Activated T-cell treated with anti-CD3 and anti-CD28 coated beads, Interleukin-2, amount 50 U/mL, for 24 hours (primary cell): ENCODE measurements around the gene RGS7.
"Not testable (repeated sequence)": the region's sequence is repeated elsewhere in the genome, so short reads cannot be mapped to it uniquely, and the experiment has no call there.

ENCODE experiments used
- DNase-seq: peaks from one replicate; pipeline ENCODE4 v3.0.0-alpha.2; 2020
- H3K27ac Mint-ChIP-seq: 2 replicates; pipeline ENCODE4 v1.8.0; 2020; ENCODE audit warnings: mild to moderate bottlenecking, mixed read lengths
- H3K27me3 Mint-ChIP-seq: 2 replicates; pipeline ENCODE4 v1.8.0; 2020; ENCODE audit warnings: mixed read lengths
- H3K36me3 Mint-ChIP-seq: 2 replicates; pipeline ENCODE4 v1.8.0; 2020; ENCODE audit warnings: low read depth, mixed read lengths
- H3K4me1 Mint-ChIP-seq: 2 replicates; pipeline ENCODE4 v1.8.0; 2020; ENCODE audit warnings: low read depth, mixed read lengths
- H3K4me3 Mint-ChIP-seq: 2 replicates; pipeline ENCODE4 v1.8.0; 2020; ENCODE audit warnings: mild to moderate bottlenecking, moderate library complexity, mixed read lengths
- H3K9me3 Mint-ChIP-seq: 2 replicates; pipeline ENCODE4 v1.8.0; 2020; ENCODE audit warnings: mixed read lengths

RGS7 gene

DNA sequence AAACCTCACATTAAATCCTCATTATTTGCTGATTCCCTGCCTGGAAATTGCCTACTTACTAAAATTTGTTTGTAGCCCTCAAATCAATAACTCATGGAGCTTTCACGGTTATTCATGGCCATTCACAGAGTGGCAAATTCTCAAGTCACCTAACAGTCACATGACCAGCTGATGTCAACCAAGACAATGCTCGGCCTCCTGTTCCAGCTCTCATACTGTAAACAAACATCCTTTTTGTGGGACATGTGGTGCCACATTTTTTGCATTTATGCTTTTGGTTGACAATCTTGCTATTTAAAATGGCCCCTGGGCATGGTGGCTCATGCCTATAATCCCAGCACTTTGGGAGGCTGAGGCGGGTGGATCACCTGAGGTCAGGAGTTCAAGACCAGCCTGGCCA, 473.5 kb downstream of the RGS7 start:
- H3K27me3 Mint-ChIP-seq, result no peaks in the 10 kb centered on the region

DNA sequence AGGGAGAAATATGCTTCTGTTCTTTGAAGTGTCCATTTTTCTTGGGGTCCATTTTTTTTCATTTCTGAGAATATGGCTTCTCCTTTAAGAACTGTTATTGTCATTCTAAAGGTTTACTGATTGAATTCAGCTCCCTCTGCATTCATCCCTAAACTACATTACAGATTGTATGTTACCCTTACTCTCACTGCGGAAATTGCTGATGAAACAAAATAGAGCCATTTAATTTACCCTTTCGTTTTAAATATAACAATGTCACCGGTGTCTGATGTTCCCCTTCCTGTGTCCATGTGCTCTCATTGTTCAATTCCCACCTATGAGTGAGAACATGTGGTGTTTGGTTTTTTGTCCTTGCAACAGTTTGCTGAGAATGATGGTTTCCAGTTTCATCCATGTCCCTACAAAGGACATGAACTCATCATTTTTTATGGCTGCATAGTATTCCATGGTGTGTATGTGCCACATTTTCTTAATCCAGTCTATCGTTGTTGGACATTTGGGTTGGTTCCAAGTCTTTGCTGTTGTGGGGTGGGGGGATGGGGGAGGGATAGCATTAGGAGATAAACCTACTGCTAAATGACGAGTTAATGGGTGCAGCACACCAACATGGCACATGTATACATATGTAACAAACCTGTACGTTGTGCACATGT, 474.2 kb downstream of the RGS7 start:
- not testable (repeated sequence) for H3K27me3 Mint-ChIP-seq, H3K4me3 Mint-ChIP-seq, H3K4me1 Mint-ChIP-seq, H3K36me3 Mint-ChIP-seq, H3K27ac Mint-ChIP-seq, H3K9me3 Mint-ChIP-seq, DNase-seq

More for the DNA sequence above, 473.5 kb downstream of the RGS7 start:
- no peaks in the 10 kb centered on the region for H3K4me1 Mint-ChIP-seq
- no peak for DNase-seq
- H3K4me3 Mint-ChIP-seq, result no peak overlapping the region
- H3K36me3 Mint-ChIP-seq, result no peaks in the 10 kb centered on the region
- H3K9me3 Mint-ChIP-seq, result peaks cover 15% of the 10 kb centered on the region
- H3K27ac Mint-ChIP-seq, result no peak overlapping the region

DNA sequence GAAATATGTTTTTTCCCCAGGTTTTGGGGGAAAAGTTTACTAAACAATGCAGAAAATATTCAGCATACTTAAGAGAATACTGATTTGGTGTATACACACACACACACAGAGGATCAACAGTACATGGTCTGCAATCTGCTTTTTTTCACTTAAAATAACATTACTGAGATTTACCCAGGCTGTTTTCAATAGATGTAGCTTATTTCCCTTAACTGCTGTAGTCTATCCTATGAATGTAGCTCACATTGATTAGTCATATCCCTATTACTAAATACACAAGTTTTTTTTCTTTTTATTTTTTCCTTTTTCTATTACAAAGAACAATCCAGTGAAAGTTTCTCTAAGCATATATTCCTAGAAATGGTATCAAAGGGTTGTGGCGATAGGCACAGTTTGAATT, 478.4 kb downstream of the RGS7 start:
- DNase-seq, result no peak
- Mint-ChIP-seq H3K27ac (no peak overlapping the region), H3K4me3 (no peak overlapping the region), H3K27me3 (no peaks in the 10 kb centered on the region), H3K9me3 (peaks cover 16% of the 10 kb centered on the region), H3K4me1 (no peaks in the 10 kb centered on the region), H3K36me3 (no peaks in the 10 kb centered on the region)

GRCh38 chr1:240877605-240878004, 479.4 kb downstream of the RGS7 start:
- no peak for DNase-seq
- H3K27ac Mint-ChIP-seq, result no peak overlapping the region

GRCh38 chr1:240876071-240876470, 480.9 kb downstream of the RGS7 start:
- Mint-ChIP-seq H3K36me3 (no peaks in the 10 kb centered on the region), H3K4me3 (no peak overlapping the region), H3K27me3 (no peaks in the 10 kb centered on the region), H3K9me3 (peaks cover 11% of the 10 kb centered on the region), H3K4me1 (no peaks in the 10 kb centered on the region), H3K27ac (no peak overlapping the region)
- no peak for DNase-seq

More at GRCh38 chr1:240877605-240878004, 479.4 kb downstream of the RGS7 start:
- H3K4me3 Mint-ChIP-seq, result no peak overlapping the region
- H3K4me1 Mint-ChIP-seq, result no peaks in the 10 kb centered on the region
- no peaks in the 10 kb centered on the region for H3K27me3 Mint-ChIP-seq
- H3K9me3 Mint-ChIP-seq, result peaks cover 15% of the 10 kb centered on the region
- no peaks in the 10 kb centered on the region for H3K36me3 Mint-ChIP-seq

GRCh38 chr1:240869071-240869470, 487.9 kb downstream of the RGS7 start:
- Mint-ChIP-seq H3K9me3 (peaks cover 4% of the 10 kb centered on the region), H3K27ac (no peak overlapping the region), H3K4me1 (no peaks in the 10 kb centered on the region), H3K27me3 (no peaks in the 10 kb centered on the region), H3K4me3 (no peak overlapping the region), H3K36me3 (no peaks in the 10 kb centered on the region)
- no peak for DNase-seq

DNA sequence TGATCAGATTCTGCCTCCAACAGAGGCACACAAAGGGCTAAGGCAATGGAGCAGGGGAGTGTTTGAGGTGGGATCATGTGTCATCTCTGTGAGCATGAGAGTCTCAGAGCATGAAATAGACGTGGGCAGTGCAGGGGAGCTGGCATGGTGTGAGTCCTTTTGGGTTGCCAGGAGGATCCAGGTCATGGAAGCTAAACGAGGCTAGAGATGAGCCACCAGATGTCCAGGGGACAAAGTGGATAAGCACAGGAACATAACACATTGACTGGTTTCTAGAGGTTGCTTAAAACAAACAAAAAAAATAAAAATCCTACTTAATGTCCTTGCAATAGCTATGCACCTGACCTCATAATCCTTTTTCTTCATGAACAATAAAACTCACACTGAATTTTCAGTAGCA, 490.3 kb downstream of the RGS7 start:
- H3K4me1 Mint-ChIP-seq, result no peaks in the 10 kb centered on the region
- H3K27ac Mint-ChIP-seq, result no peak overlapping the region
- H3K27me3 Mint-ChIP-seq, result no peaks in the 10 kb centered on the region
- H3K36me3 Mint-ChIP-seq, result no peaks in the 10 kb centered on the region
- no peak for DNase-seq
- H3K4me3 Mint-ChIP-seq, result no peak overlapping the region
- H3K9me3 Mint-ChIP-seq, result no peaks in the 10 kb centered on the region

DNA sequence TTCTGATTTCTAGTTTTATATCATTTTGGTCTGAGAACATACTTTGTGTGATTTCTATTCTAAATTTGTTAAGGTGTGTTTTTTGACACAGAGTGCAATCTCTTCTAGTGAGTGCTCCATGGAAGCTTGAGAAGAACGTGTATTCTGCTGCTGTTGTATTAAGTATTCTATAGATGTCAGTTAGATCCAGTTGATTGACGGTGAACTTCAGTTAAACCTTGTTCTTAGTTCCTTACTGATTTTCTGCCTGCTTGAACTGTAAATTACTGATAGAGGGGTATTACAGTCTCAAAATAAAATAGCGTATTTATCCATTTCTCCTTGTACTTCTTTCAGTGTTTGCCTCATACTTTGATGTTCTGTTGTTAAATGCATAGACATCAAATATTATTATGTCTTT, 497.0 kb downstream of the RGS7 start:
- H3K4me1 Mint-ChIP-seq, result no peaks in the 10 kb centered on the region
- H3K27me3 Mint-ChIP-seq, result no peaks in the 10 kb centered on the region
- no peaks in the 10 kb centered on the region for H3K36me3 Mint-ChIP-seq
- H3K4me3 Mint-ChIP-seq, result no peak overlapping the region
- no peak overlapping the region for H3K27ac Mint-ChIP-seq
- no peaks in the 10 kb centered on the region for H3K9me3 Mint-ChIP-seq
- DNase-seq, result no peak

DNA sequence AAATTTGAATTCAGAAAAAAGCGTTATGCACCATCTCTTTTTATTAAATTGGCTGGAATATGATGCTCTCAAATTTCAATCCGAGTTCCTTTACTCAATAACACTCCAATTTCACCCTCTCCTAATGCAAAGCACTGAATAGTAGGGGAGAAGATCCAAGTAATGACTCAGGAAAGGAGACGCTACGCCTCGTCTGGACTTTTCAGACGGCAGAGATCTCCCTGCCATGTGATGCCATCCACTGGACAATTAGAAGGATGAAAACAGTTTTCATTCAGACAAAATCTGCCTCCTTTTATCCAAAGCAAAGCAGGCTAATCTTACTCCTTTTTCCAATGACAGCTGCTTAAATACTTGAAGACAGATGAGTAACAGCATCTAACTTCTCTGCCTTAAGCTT, 502.6 kb downstream of the RGS7 start:
- Mint-ChIP-seq H3K9me3 (peaks cover 13% of the 10 kb centered on the region), H3K27me3 (no peaks in the 10 kb centered on the region), H3K27ac (no peak overlapping the region), H3K4me3 (no peak overlapping the region), H3K4me1 (no peaks in the 10 kb centered on the region), H3K36me3 (no peaks in the 10 kb centered on the region)
- DNase-seq, result no peak

GRCh38 chr1:240847325-240847724, 509.7 kb downstream of the RGS7 start:
- no peaks in the 10 kb centered on the region for H3K4me1 Mint-ChIP-seq
- no peak overlapping the region for H3K4me3 Mint-ChIP-seq
- peaks cover 10% of the 10 kb centered on the region for H3K9me3 Mint-ChIP-seq
- H3K27me3 Mint-ChIP-seq, result no peaks in the 10 kb centered on the region
- no peak for DNase-seq
- H3K27ac Mint-ChIP-seq, result no peak overlapping the region
- H3K36me3 Mint-ChIP-seq, result no peaks in the 10 kb centered on the region

GRCh38 chr1:240844486-240844885, 512.5 kb downstream of the RGS7 start:
- Mint-ChIP-seq H3K4me3 (no peak overlapping the region), H3K9me3 (peaks cover 2% of the 10 kb centered on the region), H3K27ac (no peak overlapping the region), H3K27me3 (no peaks in the 10 kb centered on the region), H3K36me3 (no peaks in the 10 kb centered on the region), H3K4me1 (no peaks in the 10 kb centered on the region)
- no peak for DNase-seq

DNA sequence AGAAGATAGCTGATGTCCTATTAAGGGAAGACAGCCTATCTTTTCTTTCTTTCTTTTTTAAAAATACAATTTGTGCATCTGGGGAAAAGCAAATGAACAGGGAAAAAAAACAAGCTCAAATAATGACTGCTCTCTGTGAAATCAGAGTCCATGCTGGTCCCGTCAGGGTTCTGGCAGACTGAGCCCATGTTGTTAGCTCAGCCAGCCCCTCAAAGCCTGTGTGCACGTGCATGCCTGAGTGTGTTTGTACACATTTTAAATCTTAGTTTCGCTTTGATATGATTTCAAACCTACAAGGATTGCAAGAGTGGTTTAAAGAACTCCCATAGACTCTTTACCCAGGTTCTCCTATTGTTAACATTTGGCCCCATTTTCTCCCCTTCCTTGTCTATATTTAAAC, 513.2 kb downstream of the RGS7 start:
- H3K27me3 Mint-ChIP-seq, result no peaks in the 10 kb centered on the region
- no peak overlapping the region for H3K4me3 Mint-ChIP-seq
- no peak overlapping the region for H3K27ac Mint-ChIP-seq
- H3K4me1 Mint-ChIP-seq, result no peaks in the 10 kb centered on the region
- no peaks in the 10 kb centered on the region for H3K36me3 Mint-ChIP-seq
- DNase-seq, result no peak
- peaks cover 4% of the 10 kb centered on the region for H3K9me3 Mint-ChIP-seq

DNA sequence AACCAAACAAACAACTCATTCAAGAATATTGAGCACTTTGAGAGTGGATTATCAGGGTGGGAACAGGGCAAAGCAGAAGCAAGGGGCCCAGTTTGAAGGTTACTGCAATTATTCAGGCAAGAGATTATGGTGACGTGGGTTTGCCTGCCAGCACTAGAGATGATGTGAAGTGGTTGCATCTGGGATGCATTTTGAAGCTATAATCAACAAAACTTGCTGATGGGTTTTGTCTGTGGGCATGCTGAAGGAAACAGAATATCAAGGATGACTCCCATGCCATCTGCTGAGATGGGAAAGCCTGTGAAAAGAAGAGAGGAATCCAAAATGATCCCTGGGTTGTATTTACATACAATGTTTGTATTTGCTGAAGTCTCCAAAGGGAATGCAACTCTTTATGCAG, 520.7 kb downstream of the RGS7 start:
- H3K27ac Mint-ChIP-seq, result no peak overlapping the region
- H3K4me3 Mint-ChIP-seq, result no peak overlapping the region
- peaks cover 4% of the 10 kb centered on the region for H3K9me3 Mint-ChIP-seq
- no peak for DNase-seq
- H3K27me3 Mint-ChIP-seq, result no peaks in the 10 kb centered on the region
- no peaks in the 10 kb centered on the region for H3K4me1 Mint-ChIP-seq
- H3K36me3 Mint-ChIP-seq, result no peaks in the 10 kb centered on the region

- no peaks in the 10 kb centered on the region for H3K36me3 Mint-ChIP-seq
- no peak overlapping the region for H3K27ac Mint-ChIP-seq
- H3K9me3 Mint-ChIP-seq, result peaks cover 2% of the 10 kb centered on the region
- no peak for DNase-seq
- H3K4me1 Mint-ChIP-seq, result no peaks in the 10 kb centered on the region
- H3K27me3 Mint-ChIP-seq, result no peaks in the 10 kb centered on the region
- no peak overlapping the region for H3K4me3 Mint-ChIP-seq
Observed at GRCh38 chr1:240835291-240835690, 521.7 kb downstream of the RGS7 start.

DNA sequence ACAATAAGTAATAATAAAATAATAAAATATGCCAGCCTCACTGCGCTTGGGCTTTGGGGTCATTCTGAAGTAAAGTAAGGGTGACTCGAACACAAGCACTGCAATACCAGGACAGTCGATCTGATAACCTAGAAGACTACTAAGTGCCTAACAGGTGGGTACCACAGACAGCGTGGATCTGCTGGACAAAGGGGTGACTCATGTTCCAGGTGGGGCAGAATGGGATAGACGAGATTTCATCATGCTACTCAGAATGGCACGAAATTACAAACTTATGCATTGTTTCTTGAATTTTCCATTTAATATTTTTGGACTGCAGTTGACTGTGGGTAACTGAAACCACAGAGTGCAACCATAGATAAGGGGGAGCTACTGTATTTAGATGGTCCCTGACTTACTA, 523.9 kb downstream of the RGS7 start:
- H3K9me3 Mint-ChIP-seq, result no peaks in the 10 kb centered on the region
- no peak overlapping the region for H3K27ac Mint-ChIP-seq
- no peaks in the 10 kb centered on the region for H3K27me3 Mint-ChIP-seq
- no peak for DNase-seq
- no peaks in the 10 kb centered on the region for H3K4me1 Mint-ChIP-seq
- H3K4me3 Mint-ChIP-seq, result no peak overlapping the region
- no peaks in the 10 kb centered on the region for H3K36me3 Mint-ChIP-seq

DNA sequence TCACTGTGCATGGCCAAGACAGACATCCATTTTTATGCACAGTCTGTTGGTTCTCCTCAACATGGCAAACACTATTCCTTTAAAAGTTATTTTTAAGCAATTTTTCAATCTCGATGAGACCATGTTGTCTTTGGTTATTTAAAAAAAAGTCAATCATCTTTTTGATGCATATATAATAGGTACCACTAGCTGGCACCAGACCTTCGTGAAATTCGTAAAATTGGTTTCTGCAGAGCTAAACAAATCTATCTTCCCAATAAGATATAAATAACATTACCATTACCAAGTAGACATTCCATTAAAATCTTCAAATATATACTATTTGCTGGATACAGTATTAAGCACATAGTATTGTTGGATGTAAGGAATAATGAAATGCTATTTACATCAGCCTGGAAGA, 525.1 kb downstream of the RGS7 start:
- Mint-ChIP-seq H3K4me3 (no peak overlapping the region), H3K4me1 (no peaks in the 10 kb centered on the region), H3K27me3 (no peaks in the 10 kb centered on the region), H3K9me3 (no peaks in the 10 kb centered on the region), H3K27ac (no peak overlapping the region), H3K36me3 (no peaks in the 10 kb centered on the region)
- DNase-seq, result no peak
